Upper lobe of left lung (tissue), 4 donors: ENCODE results near the gene RNF17.

ENCODE experiments used
- CTCF ChIP-seq, 6 experiments: fragments of 450-650 bp in 4 of 6; fragments of 200-600 bp in 2 of 6; sonication (generic) in 2 of 6; IDR thresholded peaks; one replicate each; pipeline ENCODE4 v1.5.1; 2016 to 2019; ENCODE audit warnings: antibody characterized with exemption in 6 of 6
- EP300 ChIP-seq, 4 donors: sonication (generic); formaldehyde crosslinking; IDR thresholded peaks; one replicate each; pipeline ENCODE4 v1.5.1; 2017; ENCODE audit warnings: antibody characterized with exemption in 4 of 4, control low read depth in 2 of 4
- POLR2A ChIP-seq, 4 donors: fragments of 450-650 bp; IDR thresholded peaks; one replicate each; pipeline ENCODE4 v1.5.1; 2016 to 2017; ENCODE audit warnings: antibody characterized with exemption in 4 of 4, mild to moderate bottlenecking in 2 of 4
- POLR2AphosphoS5 ChIP-seq, 2 donors: sonication (generic); formaldehyde crosslinking; IDR thresholded peaks; one replicate each; pipeline ENCODE4 v1.5.1; 2017; ENCODE audit warnings: antibody characterized with exemption in 2 of 2

DNA sequence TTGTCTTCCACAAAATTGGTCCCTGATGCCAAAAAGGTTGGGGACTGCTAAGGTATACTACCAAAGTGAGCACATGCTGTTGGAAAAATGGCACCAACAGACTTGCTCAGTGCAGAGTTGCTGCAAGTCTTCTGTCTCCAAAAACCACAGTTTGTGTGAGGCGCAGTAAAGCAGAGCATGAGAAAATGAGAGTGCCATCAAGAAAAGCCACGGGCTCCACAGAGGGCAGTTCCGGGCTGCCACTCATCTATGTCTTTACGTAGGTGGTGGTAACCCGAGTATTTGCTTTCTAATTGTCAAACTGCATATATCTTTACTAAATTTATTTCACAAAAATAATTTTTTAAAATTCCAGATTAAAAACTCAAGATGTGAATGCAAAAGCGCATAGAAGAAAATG, 123.8 kb downstream of the RNF17 start:
- TF ChIP-seq POLR2A (IDR thresholded peaks at IDR 0.05) (no peak), POLR2AphosphoS5 (IDR thresholded peaks at IDR 0.05) (no peak), CTCF (IDR thresholded peaks at IDR 0.05) (no peak), EP300 (IDR thresholded peaks at IDR 0.05) (no peak)
